Common myeloid progenitor, CD34-positive (primary cell): ENCODE data around the gene GZMM.

Source experiments
- CTCF ChIA-PET: fragments of 350-600 bp; sonication (Branson Sonifier 250); formaldehyde crosslinking; loops from one replicate; lab custom pipeline; 2021; ENCODE audit warnings: antibody characterized with exemption; lab: Charles Lee
- POLR2A ChIA-PET: fragments of 350-600 bp; sonication (Branson Sonifier 250); formaldehyde crosslinking; loops from one replicate; lab custom pipeline; 2021; ENCODE audit warnings: antibody characterized with exemption; lab: Charles Lee
- DNase-seq, 3 donors: peaks; one replicate each; pipeline versions ENCODE4 v3.0.0 to v3.0.0-alpha.2; 2013
- H3K27ac ChIP-seq, 2 experiments: 1 replicate in 1 of 2; 2 replicates in 1 of 2; pipeline ENCODE4 v1.7.0; 2013; ENCODE audit warnings: inconsistent platforms in 2 of 2, low read length in 2 of 2, mild to moderate bottlenecking in 2 of 2, low read depth in 1 of 2, moderate library complexity in 1 of 2; ENCODE audit not compliant: severe bottlenecking in 2 of 2, insufficient read depth in 1 of 2, poor library complexity in 1 of 2
- H3K27me3 ChIP-seq, 5 experiments: replicated peaks in 2 of 5; 1 replicate in 3 of 5; 2 replicates in 2 of 5; pipeline versions ENCODE4 v1.6.1 to v1.7.0; 2013; ENCODE audit warnings: low read length in 4 of 5, mild to moderate bottlenecking in 2 of 5, moderate library complexity in 2 of 5, inconsistent platforms in 1 of 5; ENCODE audit not compliant: insufficient read depth in 5 of 5, control insufficient read depth in 4 of 5
- H3K36me3 ChIP-seq, 4 experiments: 1 replicate in 2 of 4; 2 replicates in 2 of 4; pipeline versions ENCODE4 v1.6.1 to v1.7.0; 2013; ENCODE audit warnings: low read length in 3 of 4, control low read depth in 1 of 4, mild to moderate bottlenecking in 1 of 4; ENCODE audit not compliant: control insufficient read depth in 4 of 4, insufficient read depth in 4 of 4
- H3K4me1 ChIP-seq, 4 experiments: 1 replicate in 3 of 4; 2 replicates in 1 of 4; pipeline versions ENCODE4 v1.6.1 to v1.7.1; 2013; ENCODE audit warnings: low read length in 3 of 4, mild to moderate bottlenecking in 3 of 4, control low read depth in 1 of 4, inconsistent platforms in 1 of 4, moderate library complexity in 1 of 4; ENCODE audit not compliant: control insufficient read depth in 4 of 4, insufficient read depth in 4 of 4; ENCODE audit errors: control extremely low read depth in 1 of 4
- H3K4me3 ChIP-seq, 7 experiments: 1 replicate in 4 of 7; 2 replicates in 3 of 7; pipeline versions ENCODE4 v1.5.1 to v1.7.0; 2013; ENCODE audit warnings: mild to moderate bottlenecking in 7 of 7, low read length in 6 of 7, moderate library complexity in 6 of 7, inconsistent platforms in 2 of 7, low read depth in 2 of 7, control low read depth in 1 of 7; ENCODE audit not compliant: insufficient read depth in 4 of 7, control insufficient read depth in 1 of 7; ENCODE audit errors: extremely low read depth in 1 of 7
- H3K9me3 ChIP-seq, 5 experiments: 1 replicate in 4 of 5; 2 replicates in 1 of 5; pipeline versions ENCODE4 v1.6.1 to v1.7.1; 2013; ENCODE audit warnings: low read length in 4 of 5, mild to moderate bottlenecking in 2 of 5, inconsistent platforms in 1 of 5, low read depth in 1 of 5, moderate library complexity in 1 of 5; ENCODE audit not compliant: control insufficient read depth in 4 of 5, insufficient read depth in 2 of 5; ENCODE audit errors: control extremely low read depth in 1 of 5
- WGBS: methylation state at CpG from one replicate; pipeline ENCODE4 v1.1.5; 2013; ENCODE audit not compliant: insufficient coverage; 5-methylcytosine and 5-hydroxymethylcytosine counted together

Gene GZMM

DNA sequence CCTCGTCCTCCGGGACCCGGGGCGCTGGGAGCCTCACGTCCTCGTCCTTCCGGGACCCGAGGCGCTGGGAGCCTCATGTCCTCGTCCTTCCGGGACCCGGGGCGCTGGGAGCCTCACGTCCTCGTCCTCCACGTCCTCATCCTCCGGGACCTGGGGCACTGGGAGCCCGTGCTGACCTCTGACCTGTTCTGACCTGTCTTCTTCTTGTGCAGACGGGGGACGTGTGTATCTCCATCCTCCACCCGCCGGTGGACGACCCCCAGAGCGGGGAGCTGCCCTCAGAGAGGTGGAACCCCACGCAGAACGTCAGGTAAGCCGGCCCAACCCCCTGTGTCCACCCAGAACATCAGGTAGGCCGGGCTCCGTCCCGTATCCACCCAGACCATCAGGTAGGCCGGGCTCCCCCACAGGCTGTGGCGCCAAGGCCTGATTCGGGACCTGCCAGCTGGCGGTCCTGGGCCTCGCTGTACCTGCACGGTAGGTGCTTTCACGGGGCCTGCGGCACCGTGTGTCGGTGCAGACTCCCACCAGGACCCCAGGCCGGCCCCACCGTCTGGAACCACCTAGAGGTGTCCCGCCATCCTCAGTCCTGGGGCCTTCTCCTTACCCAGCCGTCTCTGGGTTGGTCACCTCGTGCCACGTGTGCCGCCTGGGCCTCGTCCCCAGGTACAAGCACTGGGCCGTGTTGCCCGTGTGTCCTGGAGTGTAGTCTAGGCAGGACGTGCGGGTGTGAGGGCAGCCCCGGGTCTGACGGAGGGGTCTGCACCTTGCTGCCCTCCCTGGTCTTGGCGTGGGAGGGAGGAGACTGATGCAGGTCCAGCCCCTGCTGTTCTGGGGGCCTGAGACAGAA is 7.6 kb upstream of the GZMM start:
- no peak overlapping the region for H3K27ac ChIP-seq
- no peak for DNase-seq
- peaks cover 0 to 20% (median 16%) of the 10 kb centered on the region in 4 experiments for H3K4me1 ChIP-seq
- ChIA-PET POLR2A (no interaction called here), CTCF (no interaction called here)
- no peaks in the 10 kb centered on the region for H3K9me3 ChIP-seq
- peaks cover 9 to 42% (median 31%) of the 10 kb centered on the region in 4 experiments for H3K36me3 ChIP-seq
- no peaks in the 10 kb centered on the region for H3K27me3 ChIP-seq
- 94% methylated on average over 53 of the region's 55 CpGs for WGBS
- H3K4me3 ChIP-seq: no peak overlapping the region

DNA sequence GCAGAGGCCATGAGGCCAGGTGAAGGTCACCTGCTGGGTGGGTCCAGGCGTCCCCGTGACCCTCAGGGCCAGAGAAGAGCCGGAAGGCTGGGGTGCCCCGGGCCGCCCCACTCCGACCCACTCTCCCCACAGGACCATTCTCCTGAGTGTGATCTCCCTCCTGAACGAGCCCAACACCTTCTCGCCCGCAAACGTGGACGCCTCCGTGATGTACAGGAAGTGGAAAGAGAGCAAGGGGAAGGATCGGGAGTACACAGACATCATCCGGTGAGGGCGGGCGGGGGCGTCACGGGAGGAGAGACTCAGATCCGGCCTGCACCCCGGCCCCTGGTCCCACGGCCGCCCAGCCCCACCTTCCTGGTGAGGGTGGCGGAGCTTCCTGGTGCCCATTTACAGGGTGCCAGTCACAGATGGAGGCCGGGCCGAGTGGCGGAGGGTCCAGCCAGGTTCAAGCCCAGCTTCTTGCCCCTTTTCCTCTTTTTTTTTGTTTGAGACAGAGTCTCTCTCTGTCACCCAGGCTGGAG is 6.9 kb upstream of the GZMM start:
- no peak for DNase-seq
- Histone ChIP-seq H3K27me3 (no peaks in the 10 kb centered on the region), H3K4me1 (peaks cover 0 to 20% (median 15%) of the 10 kb centered on the region in 4 experiments), H3K4me3 (no peak overlapping the region), H3K36me3 (peaks cover 9 to 49% (median 35%) of the 10 kb centered on the region in 4 experiments), H3K9me3 (no peaks in the 10 kb centered on the region), H3K27ac (no peak overlapping the region)
- POLR2A ChIA-PET: no interaction called here
- 97% methylated on average over 17 of the region's 26 CpGs for WGBS
- CTCF ChIA-PET: no interaction called here

DNA sequence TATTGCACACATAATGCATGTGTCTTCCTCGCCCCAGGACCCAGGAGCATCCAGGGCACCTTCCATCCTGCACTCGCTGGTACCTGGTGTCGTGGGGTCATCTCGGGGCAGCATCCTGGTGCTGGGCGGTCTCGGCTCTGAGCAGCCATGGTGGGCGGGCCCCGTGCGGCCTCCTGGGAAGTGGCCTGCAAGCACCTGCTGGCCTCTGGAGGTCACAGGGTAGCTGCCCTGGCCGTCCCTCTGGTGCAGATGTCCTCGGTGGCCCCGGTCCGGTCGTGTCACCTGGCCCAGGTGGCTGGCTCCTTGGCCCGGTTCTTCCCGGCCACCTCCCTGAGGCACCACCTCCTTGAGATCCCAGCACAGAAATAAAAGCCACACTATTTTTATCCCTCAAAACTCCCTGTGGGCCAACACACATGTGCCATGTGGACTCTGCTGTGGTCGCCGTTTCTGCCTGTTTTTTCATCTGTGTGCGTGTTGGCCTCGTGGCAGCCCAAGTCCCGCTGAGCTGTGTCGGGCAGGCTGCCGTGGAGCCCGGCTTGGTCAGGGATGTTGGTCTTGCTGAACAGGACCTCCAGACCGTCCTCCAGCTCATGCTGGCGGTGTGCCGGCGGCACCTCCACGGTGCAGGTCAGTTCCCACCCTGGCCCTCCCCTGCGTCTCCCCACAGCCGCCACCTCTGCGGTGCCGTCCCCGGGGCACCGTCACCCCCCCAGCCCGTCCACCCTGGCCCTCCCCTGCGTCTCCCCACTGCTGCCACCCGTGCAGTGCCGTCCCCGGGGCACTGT is 5.0 kb upstream of the GZMM start:
- Histone ChIP-seq H3K9me3 (no peaks in the 10 kb centered on the region), H3K4me3 (no peak overlapping the region), H3K27me3 (no peaks in the 10 kb centered on the region), H3K4me1 (peaks cover 0 to 7% (median 3%) of the 10 kb centered on the region in 4 experiments), H3K27ac (no peak overlapping the region), H3K36me3 (peaks cover 11 to 57% (median 40%) of the 10 kb centered on the region in 4 experiments)
- ChIA-PET POLR2A (no interaction called here), CTCF (no interaction called here)
- WGBS: 95% methylated on average over 34 of the region's 40 CpGs
- no peak for DNase-seq

GRCh38 chr19:539429-540030 is 4.3 kb upstream of the GZMM start:
- DNase-seq: no peak
- CTCF ChIA-PET: no interaction called here
- H3K4me3 ChIP-seq: no peak overlapping the region
- peaks cover 0 to 4% (median 0%) of the 10 kb centered on the region in 5 experiments for H3K27me3 ChIP-seq
- no peak overlapping the region for H3K27ac ChIP-seq
- WGBS: 94% methylated on average over 23 of the region's 30 CpGs
- H3K36me3 ChIP-seq: peaks cover 11 to 57% (median 40%) of the 10 kb centered on the region in 4 experiments
- POLR2A ChIA-PET: no interaction called here
- H3K4me1 ChIP-seq: peaks cover 0 to 4% (median 2%) of the 10 kb centered on the region in 4 experiments
- H3K9me3 ChIP-seq: no peaks in the 10 kb centered on the region

DNA sequence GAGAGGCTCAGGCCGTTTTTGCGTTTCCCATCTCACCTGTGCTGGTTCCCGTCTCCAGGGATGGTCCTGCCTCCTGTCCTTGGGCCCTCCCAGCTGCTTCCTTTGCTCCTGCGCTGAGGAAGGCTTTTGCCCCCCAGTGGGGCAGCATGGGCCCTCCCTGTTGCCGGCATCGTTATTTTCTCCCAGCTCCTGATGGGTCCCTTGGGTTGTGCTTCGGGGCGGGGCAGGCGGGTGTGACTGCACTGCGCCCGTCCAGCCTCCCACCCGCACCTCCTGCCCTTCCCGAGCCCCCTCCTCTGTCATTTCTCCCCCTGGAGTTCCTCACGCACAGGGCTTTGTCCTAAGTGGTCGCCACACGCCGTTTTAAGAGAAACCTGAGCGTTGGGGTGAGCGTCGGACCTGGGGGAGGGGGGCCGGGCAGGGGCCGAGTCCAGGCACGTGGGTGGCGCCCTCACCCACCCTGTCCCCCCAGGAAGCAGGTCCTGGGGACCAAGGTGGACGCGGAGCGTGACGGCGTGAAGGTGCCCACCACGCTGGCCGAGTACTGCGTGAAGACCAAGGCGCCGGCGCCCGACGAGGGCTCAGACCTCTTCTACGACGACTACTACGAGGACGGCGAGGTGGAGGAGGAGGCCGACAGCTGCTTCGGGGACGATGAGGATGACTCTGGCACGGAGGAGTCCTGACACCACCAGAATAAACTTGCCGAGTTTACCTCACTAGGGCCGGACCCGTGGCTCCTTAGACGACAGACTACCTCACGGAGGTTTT is 2.8 kb upstream of the GZMM start:
- no peak for DNase-seq
- ChIA-PET POLR2A (no interaction called here), CTCF (no interaction called here)
- Histone ChIP-seq H3K27me3 (peaks cover 0 to 10% (median 0%) of the 10 kb centered on the region in 5 experiments), H3K36me3 (peaks cover 11 to 48% (median 36%) of the 10 kb centered on the region in 4 experiments), H3K9me3 (no peaks in the 10 kb centered on the region), H3K4me1 (peaks cover 0 to 4% (median 2%) of the 10 kb centered on the region in 4 experiments), H3K27ac (no peak overlapping the region), H3K4me3 (no peak overlapping the region)
- WGBS: 93% methylated on average over 40 of the region's 51 CpGs

DNA sequence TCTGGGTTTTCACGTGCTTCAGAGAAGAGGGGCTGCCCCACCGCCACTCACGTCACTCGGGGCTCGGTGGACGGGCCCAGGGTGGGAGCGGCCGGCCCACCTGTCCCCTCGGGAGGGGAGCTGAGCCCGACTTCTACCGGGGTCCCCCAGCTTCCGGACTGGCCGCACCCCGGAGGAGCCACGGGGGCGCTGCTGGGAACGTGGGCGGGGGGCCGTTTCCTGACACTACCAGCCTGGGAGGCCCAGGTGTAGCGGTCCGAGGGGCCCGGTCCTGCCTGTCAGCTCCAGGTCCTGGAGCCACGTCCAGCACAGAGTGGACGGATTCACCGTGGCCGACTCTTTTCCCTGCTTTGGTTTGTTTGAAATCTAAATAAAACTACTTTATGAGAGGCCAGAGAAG is 2.2 kb upstream of the GZMM start:
- CTCF ChIA-PET: no interaction called here
- DNase-seq: no peak
- Histone ChIP-seq H3K9me3 (no peaks in the 10 kb centered on the region), H3K4me1 (peaks cover 0 to 4% (median 2%) of the 10 kb centered on the region in 4 experiments), H3K27ac (no peak overlapping the region), H3K4me3 (no peak overlapping the region), H3K36me3 (peaks cover 9 to 41% (median 30%) of the 10 kb centered on the region in 4 experiments), H3K27me3 (peaks cover 0 to 10% (median 0%) of the 10 kb centered on the region in 5 experiments)
- POLR2A ChIA-PET: no interaction called here
- WGBS: 95% methylated on average over 26 of the region's 26 CpGs
